HepG2 (cell line): ENCODE measurements around the gene EPB41L3. TPM values are rescaled to one million over a fixed set of nuclear protein-coding genes. Genes with fewer than 3 reads are reported as not detected.
A peak's percentile ranks its signal among the peaks of the same experiment; 100 is the strongest.

Source experiments
- ATAC-seq: fragments of 200-7000 bp; cut with Tn5 transposase; 3 replicates; pipeline ENCODE4 v1.9.1; 2020; ENCODE audit warnings: mild to moderate bottlenecking, moderate library complexity
- Bru-seq: library from RNA; stranded (reverse); fragments of 400-500 nt; gene quantifications from one replicate; lab custom pipeline; 2021; lab: Mats Ljungman, UMichigan
- BruChase-seq, 2 experiments: library from RNA; stranded (reverse); fragments of 400-500 nt; gene quantifications; one replicate each; lab custom pipeline; 2021; lab: Mats Ljungman, UMichigan
- BruUV-seq: library from RNA; stranded (reverse); fragments of 400-500 nt; replicated peaks from 2 replicates; lab custom pipeline; 2021; lab: Mats Ljungman, UMichigan
- CTCF ChIA-PET: fragments of 300-600 bp; formaldehyde crosslinking; extraction: SDS; loops from one replicate; lab custom pipeline; 2021; ENCODE audit warnings: low total read pairs, inconsistent platforms, low intra/inter-chr PET ratio; lab: Yijun Ruan, JAX
- POLR2A ChIA-PET: fragments of 350-600 bp; sonication (Branson Sonifier 250); formaldehyde crosslinking; loops from one replicate; lab custom pipeline; 2020; ENCODE audit warnings: antibody characterized with exemption, inconsistent platforms; lab: Yijun Ruan, JAX
- DNase-seq: peaks from one replicate; pipeline ENCODE4 v3.0.0-alpha.2; 2015; ENCODE audit warnings: low spot score
- FAIRE-seq: peaks from 3 replicates; lab custom pipeline; 2011; peaks lifted over from hg19 to GRCh38; lab: Jason Lieb, UNC
- H2AFZ ChIP-seq: one replicate; pipeline ENCODE4 v1.6.1; 2011; ENCODE audit warnings: low read length, inconsistent platforms
- H3K27ac ChIP-seq: fragments of 300-600 bp; 3 replicates; pipeline ENCODE4 v1.8.0; 2011; ENCODE audit warnings: mixed run types, mild to moderate bottlenecking, mixed read lengths, low read length, inconsistent platforms; ENCODE audit not compliant: insufficient read depth; ENCODE audit errors: extremely low read length
- H3K27me3 ChIP-seq, 2 experiments: fragments of 200-600 bp in 1 of 2; 2 replicates in 1 of 2; 3 replicates in 1 of 2; pipeline versions ENCODE4 v1.6.0 to v1.8.0; 2011; ENCODE audit warnings: low read length in 2 of 2, mild to moderate bottlenecking in 2 of 2, moderate library complexity in 2 of 2, inconsistent platforms in 1 of 2; ENCODE audit not compliant: insufficient read depth in 2 of 2, control insufficient read depth in 1 of 2
- H3K36me3 ChIP-seq, 2 experiments: fragments of 200-600 bp in 1 of 2; replicated peaks in 1 of 2; 2 replicates in 1 of 2; 3 replicates in 1 of 2; pipeline versions ENCODE4 v1.5.1 to v1.8.0; 2011; ENCODE audit warnings: low read length in 2 of 2, inconsistent platforms in 1 of 2; ENCODE audit not compliant: insufficient read depth in 2 of 2, control insufficient read depth in 1 of 2
- H3K4me1 ChIP-seq: 2 replicates; pipeline ENCODE4 v1.5.1; 2012; ENCODE audit warnings: low read length, inconsistent platforms; ENCODE audit not compliant: insufficient read depth
- H3K4me2 ChIP-seq: 2 replicates; pipeline ENCODE4 v1.6.0; 2011; ENCODE audit warnings: low read depth, low read length, inconsistent platforms
- H3K4me3 ChIP-seq, 3 experiments: fragments of 200-600 bp in 1 of 3; sonication (generic), shearing (Covaris generic) in 1 of 3; replicated peaks in 1 of 3; 2 replicates each; pipeline ENCODE4 v1.5.1; 2011 to 2016; ENCODE audit warnings: low read length in 3 of 3, inconsistent platforms in 2 of 3, low read depth in 2 of 3, mild to moderate bottlenecking in 2 of 3, control low read depth in 1 of 3, mixed read lengths in 1 of 3; ENCODE audit not compliant: insufficient read depth in 1 of 3
- H3K79me2 ChIP-seq: one replicate; pipeline ENCODE4 v1.6.1; 2011; ENCODE audit warnings: low read length, inconsistent platforms; ENCODE audit not compliant: insufficient read depth
- H3K9ac ChIP-seq: 2 replicates; pipeline ENCODE4 v1.6.0; 2011; ENCODE audit warnings: mild to moderate bottlenecking, low read depth, low read length, inconsistent platforms; ENCODE audit not compliant: insufficient read depth
- H3K9me3 ChIP-seq: 2 replicates; pipeline ENCODE4 v1.5.1; 2012; ENCODE audit warnings: mild to moderate bottlenecking, low read length
- H4K20me1 ChIP-seq: 2 replicates; pipeline ENCODE4 v1.6.0; 2011; ENCODE audit warnings: inconsistent platforms, mild to moderate bottlenecking, low read length, moderate library complexity; ENCODE audit not compliant: insufficient read depth
- BATF2 ChIP-seq: sonication (generic); formaldehyde crosslinking; IDR thresholded peaks from 2 replicates; pipeline ENCODE4 v1.8.0; 2022; ENCODE audit warnings: mild to moderate bottlenecking, missing genetic modification reagents, moderate library complexity
- BRF2 ChIP-seq: sonication (generic); formaldehyde crosslinking; IDR thresholded peaks from 2 replicates; pipeline ENCODE4 v1.8.1; 2022; ENCODE audit warnings: mild to moderate bottlenecking, missing genetic modification reagents
- CREB3 ChIP-seq: sonication (generic); formaldehyde crosslinking; IDR thresholded peaks from 2 replicates; pipeline ENCODE4 v1.5.0; 2020; ENCODE audit warnings: missing genetic modification reagents
- FIP1L1 ChIP-seq: fragments of 200-400 bp; formaldehyde crosslinking; IDR thresholded peaks from 2 replicates; pipeline ENCODE4 v1.6.1; 2018; ENCODE audit warnings: low read depth, mild to moderate bottlenecking, low read length, moderate library complexity, borderline replicate concordance; ENCODE audit not compliant: insufficient read depth
- HOXA5 ChIP-seq: sonication (generic); formaldehyde crosslinking; IDR thresholded peaks from 2 replicates; pipeline ENCODE4 v1.4.0; 2020; ENCODE audit warnings: missing genetic modification reagents
- NFE2 ChIP-seq: sonication (generic); formaldehyde crosslinking; IDR thresholded peaks from 2 replicates; pipeline ENCODE4 v1.4.0; 2020; ENCODE audit warnings: missing genetic modification reagents
- RBM39 ChIP-seq: fragments of 200-400 bp; formaldehyde crosslinking; IDR thresholded peaks from one replicate; pipeline ENCODE4 v1.6.1; 2018; ENCODE audit warnings: antibody characterized with exemption, mild to moderate bottlenecking, low read depth, low read length; ENCODE audit not compliant: poor library complexity, severe bottlenecking
- SIN3A ChIP-seq: IDR thresholded peaks from 2 replicates; pipeline ENCODE4 v1.6.1; 2011; ENCODE audit warnings: low read depth, mild to moderate bottlenecking, control low read depth, low read length, borderline replicate concordance
- SNAPC5 ChIP-seq: sonication (generic); formaldehyde crosslinking; IDR thresholded peaks from 2 replicates; pipeline ENCODE4 v1.8.1; 2023; ENCODE audit warnings: mild to moderate bottlenecking, missing genetic modification reagents, borderline replicate concordance
- TARDBP ChIP-seq: sonication (generic); formaldehyde crosslinking; IDR thresholded peaks from 2 replicates; pipeline ENCODE4 v1.8.0; 2022; ENCODE audit warnings: mild to moderate bottlenecking, missing genetic modification reagents
- THYN1 ChIP-seq: sonication (generic); formaldehyde crosslinking; IDR thresholded peaks from 2 replicates; pipeline ENCODE4 v1.8.1; 2023; ENCODE audit warnings: low read depth, mild to moderate bottlenecking, moderate library complexity, missing genetic modification reagents, borderline replicate concordance
- ZNF12 ChIP-seq: sonication (generic); formaldehyde crosslinking; IDR thresholded peaks from 2 replicates; pipeline ENCODE4 v1.5.0; 2020; ENCODE audit warnings: missing genetic modification reagents
- ZNF362 ChIP-seq: sonication (generic); formaldehyde crosslinking; IDR thresholded peaks from 2 replicates; pipeline ENCODE4 v1.4.0; 2020; ENCODE audit warnings: missing genetic modification reagents, mild to moderate bottlenecking, borderline replicate concordance
- ZNF550 ChIP-seq: sonication (generic); formaldehyde crosslinking; IDR thresholded peaks from 2 replicates; pipeline ENCODE4 v1.4.0; 2020; ENCODE audit warnings: mild to moderate bottlenecking, missing genetic modification reagents, borderline replicate concordance
- ZNF747 ChIP-seq: sonication (generic); formaldehyde crosslinking; IDR thresholded peaks from 2 replicates; pipeline ENCODE4 v1.8.1; 2023; ENCODE audit warnings: missing genetic modification reagents, mild to moderate bottlenecking, borderline replicate concordance
- WGBS: methylation state at CpG from one replicate; pipeline ENCODE4 v1.1.6; 2017; ENCODE audit warnings: low lambda C conversion rate; 5-methylcytosine and 5-hydroxymethylcytosine counted together
- in situ Hi-C: cut with HindIII; loops from 2 replicates; pipeline ENCODE4 v1.10.0; 2017; ENCODE audit warnings: low pct_unique_long_range_greater_than_20kb; ENCODE audit not compliant: extremely low pct_ligation_motif_present
- intact Hi-C: fragments of 100-400 bp; cut with micrococcal nuclease; formaldehyde crosslinking; loops from one replicate; pipeline ENCODE4 v1.10.0; 2022; ENCODE audit not compliant: unreplicated experiment
- long read RNA-seq, 2 experiments: library from RNA in 1 of 2; library from polyadenylated mRNA in 1 of 2; stranded (forward) in 1 of 2; unstranded in 1 of 2; transcript quantifications; one replicate each; pipeline ENCODE4 v2.0.0, GENCODE V29; 2019 to 2022
- polyA minus RNA-seq, 3 experiments: library from RNA; depleted of rRNA, polyadenylated mRNA; stranded (reverse); fragments of >200 nt; gene quantifications; 2 replicates each; pipeline ENCODE4 v1.2.3, GENCODE V29; 2011; ENCODE audit warnings: low replicate concordance in 1 of 3
- polyA plus RNA-seq, 8 experiments: library from polyadenylated mRNA; depleted of rRNA in 3 of 8; stranded (reverse) in 7 of 8; unstranded in 1 of 8; fragments of >200 nt; fragmentation: Illumina TruSeq in 4 of 8; extraction: Trizol in 4 of 8; gene quantifications; 2 replicates each; pipeline versions ENCODE4 v1.2.1 to v1.2.3, GENCODE V29; 2011 to 2016; ENCODE audit warnings: low read depth in 4 of 8, missing spikeins in 1 of 8, mixed read lengths in 1 of 8; ENCODE audit not compliant: insufficient read depth in 1 of 8
- total RNA-seq, 5 experiments: library from RNA; depleted of rRNA; stranded (reverse); fragments of >200 nt; fragmentation: Illumina TruSeq; extraction: Trizol; gene quantifications; 2 replicates each; pipeline ENCODE4 v1.2.3, GENCODE V29; 2016; ENCODE audit warnings: low read depth in 1 of 5

Gene EPB41L3
- total RNA-seq (2016; rRNA removed; fragmentation: Illumina TruSeq; extraction: Trizol) (not detected in 2 replicates), polyA plus RNA-seq (2011; rRNA removed) (not detected in 2 replicates), polyA minus RNA-seq (2011; rRNA and poly(A)+ RNA removed; ENCODE audit: low replicate concordance) (0.80 TPM in 1 of 2 replicates, not detected in the other), Bru-seq, nascent RNA (percentile 0 among the genes with signal in this experiment), BruChase-seq, experiment 1, labeled RNA remaining after a 6-hour chase (percentile 0 among the genes with signal in this experiment), BruChase-seq, experiment 2, labeled RNA remaining after a 2-hour chase (not detected)
- total RNA-seq (2016; cell fraction: cytosol; rRNA removed; fragmentation: Illumina TruSeq; extraction: Trizol; ENCODE audit: low read depth), result not detected in 2 replicates
- not detected in 2 replicates for total RNA-seq (2016; cell fraction: insoluble cytoplasmic fraction; rRNA removed; fragmentation: Illumina TruSeq; extraction: Trizol)
- total RNA-seq (2016; cell fraction: membrane; rRNA removed; fragmentation: Illumina TruSeq; extraction: Trizol), result not detected in 2 replicates
- total RNA-seq (2016; cell fraction: nucleus; rRNA removed; fragmentation: Illumina TruSeq; extraction: Trizol), result not detected in 2 replicates
- polyA plus RNA-seq (2011; cell fraction: cytosol; rRNA removed), result not detected in 2 replicates
- not detected in 2 replicates for polyA plus RNA-seq (2011; cell fraction: nucleus; rRNA removed)
- not detected in 2 replicates for polyA plus RNA-seq (2012)
- not detected in 2 replicates for polyA plus RNA-seq (2016; cell fraction: cytosol; fragmentation: Illumina TruSeq; extraction: Trizol; ENCODE audit: low read depth)
- polyA plus RNA-seq (2016; cell fraction: insoluble cytoplasmic fraction; fragmentation: Illumina TruSeq; extraction: Trizol; ENCODE audit: low read depth), result not detected in 2 replicates
- 0.13 TPM in 1 of 2 replicates, not detected in the other for polyA plus RNA-seq (2016; cell fraction: membrane; fragmentation: Illumina TruSeq; extraction: Trizol; ENCODE audit: low read depth)
- not detected in 2 replicates for polyA plus RNA-seq (2016; cell fraction: nucleus; fragmentation: Illumina TruSeq; extraction: Trizol; ENCODE audit: insufficient read depth, low read depth)
- not detected in 2 replicates for polyA minus RNA-seq (2011; cell fraction: cytosol; rRNA and poly(A)+ RNA removed)
- not detected in 2 replicates for polyA minus RNA-seq (2011; cell fraction: nucleus; rRNA and poly(A)+ RNA removed)
- long read RNA-seq, experiment 1, result 0 reads
- long read RNA-seq, experiment 2, result 0 reads

GRCh38 chr18:5543773-5544389, at the start of gene EPB41L3:
Gene EPB41L3 (minus strand): TSS chr18:5543997. CDS start chr18:5489183, 54,814 bp downstream.
- Histone ChIP-seq H3K27ac (no peak within 1 kb of the TSS), H3K4me3 (peak within 1 kb of the TSS in 1 of 3 experiments; percentile 1; a peak in 1 of 6 replicates), H3K4me1 (no peaks in the 10 kb centered on the region), H3K27me3 (peaks cover 0 to 12% of the 10 kb centered on the region in 2 experiments; a peak in 3 of 5 replicates), H3K9me3 (no peaks in the 10 kb centered on the region), H3K79me2 (no peaks in the 10 kb centered on the region), H3K9ac (no peak within 1 kb of the TSS), H4K20me1 (no peaks in the 10 kb centered on the region), H3K4me2 (peak within 1 kb of the TSS; percentile 23; the same call in 1 of the 2 replicates), H3K36me3 (no peaks in the 10 kb centered on the region), H2AFZ (no peak within 1 kb of the TSS)
- BruUV-seq, result no TSS peak
- WGBS, result 76% methylated on average over 13 of the region's 57 CpGs
- no peak for DNase-seq
- no peak for ATAC-seq
- FAIRE-seq, result no peak
- POLR2A ChIA-PET, result no interaction called here
- in situ Hi-C loops (no loop called here), intact Hi-C loops (no loop called here)
- CTCF ChIA-PET, result no interaction called here
- TF ChIP-seq RBM39 (no peak), FIP1L1 (no peak), BATF2 (CRISPR knock-in tag) (no peak), BRF2 (CRISPR knock-in tag) (no peak), ZNF747 (CRISPR knock-in tag) (no peak), HOXA5 (CRISPR knock-in tag) (no peak), ZNF12 (CRISPR knock-in tag) (no peak), ZNF362 (CRISPR knock-in tag) (no peak), NFE2 (no peak), CREB3 (CRISPR knock-in tag) (no peak), TARDBP (CRISPR knock-in tag) (no peak), THYN1 (CRISPR knock-in tag) (no peak), ZNF550 (CRISPR knock-in tag) (no peak), SNAPC5 (no peak), SIN3A (no peak)
